Body of pancreas (tissue), 4 donors: Measurements from ENCODE around the gene MALT1. TPM values are rescaled to one million over a fixed set of nuclear protein-coding genes. Genes with fewer than 3 reads are reported as not detected.

ENCODE experiments used
- ATAC-seq: fragments of 150-250 bp; one replicate; pipeline ENCODE4 v1.9.1; 2016
- DNase-seq, 4 donors: peaks; one replicate each; pipeline ENCODE4 v3.0.0-alpha.2; 2019
- H3K27ac ChIP-seq, 4 donors: fragments of 200-600 bp; sonication (generic); 1 replicate in 3 of 4; 2 replicates in 1 of 4; pipeline versions ENCODE4 v1.5.1 to v1.6.1; 2016 to 2019; ENCODE audit warnings: mild to moderate bottlenecking in 1 of 4, mixed read lengths in 1 of 4, moderate library complexity in 1 of 4
- H3K27me3 ChIP-seq, 2 donors: fragments of 200-600 bp; sonication (generic); one replicate each; pipeline ENCODE4 v1.6.0; 2016; ENCODE audit warnings: mild to moderate bottlenecking in 1 of 2
- H3K36me3 ChIP-seq, 2 donors: fragments of 200-600 bp; sonication (generic); replicated peaks in 1 of 2; 2 replicates each; pipeline ENCODE4 v1.5.1; 2016; ENCODE audit warnings: low read depth in 2 of 2; ENCODE audit not compliant: insufficient read depth in 1 of 2
- H3K4me1 ChIP-seq: fragments of 200-600 bp; sonication (generic); one replicate; pipeline ENCODE4 v1.6.0; 2016
- H3K4me3 ChIP-seq, 2 donors: fragments of 200-600 bp; sonication (generic); 1 replicate in 1 of 2; 2 replicates in 1 of 2; pipeline ENCODE4 v1.5.1; 2016 to 2019
- H3K9me3 ChIP-seq, 3 donors: fragments of 200-600 bp; sonication (generic); 1 replicate in 2 of 3; 2 replicates in 1 of 3; pipeline ENCODE4 v1.5.1; 2016
- CTCF ChIP-seq, 7 experiments: fragments of 450-650 bp in 4 of 7; fragments of 200-600 bp in 3 of 7; sonication (generic) in 3 of 7; IDR thresholded peaks; one replicate each; pipeline ENCODE4 v1.5.1; 2016 to 2019; ENCODE audit warnings: antibody characterized with exemption in 7 of 7
- POLR2A ChIP-seq, 3 donors: fragments of 450-650 bp; IDR thresholded peaks; one replicate each; pipeline ENCODE4 v1.6.1; 2016; ENCODE audit warnings: antibody characterized with exemption in 3 of 3, mild to moderate bottlenecking in 2 of 3
- WGBS, 2 donors: methylation state at CpG; one replicate each; pipeline ENCODE4 v1.1.5; 2017; 5-methylcytosine and 5-hydroxymethylcytosine counted together
- intact Hi-C: fragments of 100-400 bp; cut with DNase I; formaldehyde crosslinking; loops from one replicate; pipeline ENCODE4 v1.15.1; 2023
- total RNA-seq, 2 donors: library from RNA; depleted of rRNA; stranded (reverse); fragments of >200 nt; gene quantifications; one replicate each; pipeline ENCODE4 v1.1.0, GENCODE V29; 2016

The MALT1 gene
- total RNA-seq, 2 donors from 2014 or later = 9.6 to 14.5 TPM

- ATAC-seq = peak; percentile 58
- no peaks in the 10 kb centered on the region for H3K36me3 ChIP-seq
These were observed 11.3 kb downstream of the MALT1 start for GRCh38 chr18:58682429-58683069.

GRCh38 chr18:58687871-58688308 is 16.6 kb downstream of the MALT1 start:
- Histone ChIP-seq H3K27ac (no peak overlapping the region), H3K4me3 (no peak overlapping the region)
- 70 to 79% methylated on average over 6 of the region's 6 CpGs for WGBS, 2 donors

More at GRCh38 chr18:58682429-58683069, 11.3 kb downstream of the MALT1 start:
- 65 to 69% methylated on average over 5 of the region's 5 CpGs for WGBS, 2 donors
- peak; percentile 60 to 69 (median 66) for DNase-seq
- intact Hi-C loops = no loop called here
- Histone ChIP-seq H3K27me3 (no peaks in the 10 kb centered on the region), H3K27ac (no peak overlapping the region), H3K9me3 (no peaks in the 10 kb centered on the region), H3K4me3 (no peak overlapping the region), H3K4me1 (no peaks in the 10 kb centered on the region)
- TF ChIP-seq POLR2A (IDR thresholded peaks at IDR 0.05) = no peak
- TF ChIP-seq CTCF (IDR thresholded peaks at IDR 0.05) = no peak

GRCh38 chr18:58690259-58690658 is 19.0 kb downstream of the MALT1 start:
- H3K4me3 ChIP-seq = no peak overlapping the region
- no peak for TF ChIP-seq POLR2A (IDR thresholded peaks at IDR 0.05)
- no peak for TF ChIP-seq CTCF (IDR thresholded peaks at IDR 0.05)
- H3K27ac ChIP-seq = no peak overlapping the region
- no peaks in the 10 kb centered on the region for H3K36me3 ChIP-seq
- no peaks in the 10 kb centered on the region for H3K27me3 ChIP-seq
- H3K9me3 ChIP-seq = no peaks in the 10 kb centered on the region
- WGBS, 2 donors = 92 to 95% methylated on average over 10 to 12 of the region's 12 CpGs
- DNase-seq (no peak), ATAC-seq (no peak)
- intact Hi-C loops = no loop called here
- H3K4me1 ChIP-seq = peaks cover 3% of the 10 kb centered on the region

More at GRCh38 chr18:58687871-58688308, 16.6 kb downstream of the MALT1 start:
- no peak for DNase-seq
- intact Hi-C loops = no loop called here
- no peaks in the 10 kb centered on the region for H3K36me3 ChIP-seq
- H3K27me3 ChIP-seq = no peaks in the 10 kb centered on the region
- TF ChIP-seq CTCF (IDR thresholded peaks at IDR 0.05) (no peak), POLR2A (IDR thresholded peaks at IDR 0.05) (no peak)
- no peak for ATAC-seq
- no peaks in the 10 kb centered on the region for H3K9me3 ChIP-seq
- H3K4me1 ChIP-seq = no peaks in the 10 kb centered on the region

- Histone ChIP-seq H3K27me3 (no peaks in the 10 kb centered on the region), H3K36me3 (no peaks in the 10 kb centered on the region), H3K27ac (no peak overlapping the region), H3K4me1 (peaks cover 3% of the 10 kb centered on the region), H3K9me3 (no peaks in the 10 kb centered on the region), H3K4me3 (no peak overlapping the region)
- intact Hi-C loops = no loop called here
- no peak for ATAC-seq
- 79 to 96% methylated on average over 4 to 8 of the region's 8 CpGs for WGBS, 2 donors
- TF ChIP-seq POLR2A (IDR thresholded peaks at IDR 0.05) = no peak
- TF ChIP-seq CTCF (IDR thresholded peaks at IDR 0.05) = no peak
- no peak for DNase-seq
These were observed 20.0 kb downstream of the MALT1 start for GRCh38 chr18:58691256-58691655.
